Hindlimb muscle (tissue), 1 donor: ENCODE measurements around the gene FBXO41. TPM values are rescaled to one million over a fixed set of nuclear protein-coding genes. Genes with fewer than 3 reads are reported as not detected.
"Not testable (repeated sequence)": the region's sequence is repeated elsewhere in the genome, so short reads cannot be mapped to it uniquely, and the experiment has no call there.

Source experiments
- DNase-seq: peaks from one replicate; pipeline ENCODE4 v3.0.0-alpha.2; 2013
- polyA plus RNA-seq: library from polyadenylated mRNA; unstranded; fragments of 120-200 nt; gene quantifications from one replicate; pipeline ENCODE4 v1.2.1, GENCODE V29; 2013; ENCODE audit not compliant: insufficient read length

FBXO41 gene
- polyA plus RNA-seq, 1 donor: 0.23 TPM

DNA sequence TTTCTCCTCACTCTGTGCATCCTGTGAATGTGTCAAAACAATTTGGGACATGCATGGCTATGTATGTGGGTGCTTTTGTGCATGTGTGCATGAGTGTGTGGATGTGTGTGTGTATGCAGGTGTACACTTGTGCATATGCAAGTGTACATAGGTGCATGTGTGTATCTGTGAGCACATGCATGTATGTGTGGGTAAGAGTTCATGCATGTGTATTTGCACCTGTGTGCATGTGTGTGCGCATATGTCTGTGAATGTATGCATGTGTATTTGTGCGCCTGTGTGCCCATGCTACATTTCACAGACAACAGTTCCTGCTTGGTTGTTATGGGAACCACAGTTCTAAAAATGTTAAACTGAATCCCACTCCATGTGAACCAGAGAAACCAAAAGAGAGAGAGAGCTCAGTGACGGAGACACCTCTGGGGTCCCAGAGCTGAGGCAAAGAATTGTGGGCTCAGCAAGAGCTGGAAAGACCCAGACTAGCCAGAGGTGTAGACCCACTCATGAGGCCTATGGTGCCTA is 1.9 kb upstream of the FBXO41 start:
- DNase-seq: no peak

DNA sequence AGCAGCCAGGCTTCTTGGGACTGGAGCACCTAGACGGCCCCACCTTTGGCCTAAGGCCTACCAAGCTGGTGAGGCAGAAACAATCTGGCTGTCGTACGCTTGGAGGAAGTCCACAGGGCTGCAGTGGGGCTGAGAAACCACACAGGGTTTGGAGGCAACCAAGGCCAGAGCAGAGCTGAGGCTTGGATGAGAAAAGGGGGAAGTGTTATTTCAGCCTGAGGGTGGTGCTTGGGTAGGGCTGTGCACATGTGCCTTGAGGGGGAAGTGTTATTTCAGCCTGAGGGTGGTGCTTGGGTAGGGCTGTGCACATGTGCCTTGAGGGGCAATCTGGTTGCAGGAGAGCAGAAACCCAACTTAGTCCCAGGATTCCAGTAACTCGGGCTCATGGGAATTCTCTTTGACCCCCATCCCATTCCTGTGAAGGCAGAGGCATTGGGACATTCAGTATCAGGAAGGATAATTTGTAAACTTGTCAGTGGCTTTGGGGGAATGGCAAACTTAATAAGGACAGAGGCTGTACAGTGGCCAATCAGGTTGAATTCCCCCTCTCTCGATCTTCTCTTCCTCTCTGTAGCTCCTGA is 971 bp upstream of the FBXO41 start:
- DNase-seq: no peak

DNA sequence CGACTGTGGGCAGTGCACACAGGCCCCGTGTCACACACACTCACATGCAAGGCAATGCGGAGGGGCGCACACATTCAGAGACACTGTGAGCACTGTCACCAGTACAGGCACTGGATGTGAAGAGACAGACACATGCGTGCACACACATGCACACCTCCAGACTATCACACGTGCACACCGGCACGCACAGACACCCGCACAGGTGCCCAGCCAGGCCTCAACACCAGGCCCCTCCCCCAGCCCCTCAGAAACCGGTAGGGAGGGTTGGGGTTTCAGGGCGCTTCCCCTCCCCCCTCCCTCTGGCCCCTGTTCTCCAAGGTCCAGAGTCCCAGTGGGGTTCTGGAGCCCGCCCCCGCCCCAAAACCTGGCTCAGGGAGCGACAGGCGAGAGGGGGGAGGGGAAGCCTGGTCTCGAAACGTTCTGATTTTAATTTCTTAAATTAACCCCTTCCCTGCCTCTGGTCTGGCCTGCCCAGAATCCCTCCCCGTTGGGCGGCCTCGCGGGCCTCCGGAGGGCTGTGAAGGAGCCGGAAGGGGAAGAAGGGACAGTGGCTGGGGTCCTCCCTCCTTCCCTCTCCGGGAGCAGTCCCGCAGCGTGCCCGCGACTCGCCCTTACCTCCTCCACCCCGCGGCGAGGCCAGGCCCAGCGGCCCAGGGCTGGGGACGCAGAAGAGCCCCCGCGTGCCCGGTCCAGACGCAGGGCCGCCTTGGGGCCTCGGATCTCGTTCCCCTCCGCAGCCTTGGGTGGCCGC is 558 bp downstream of the FBXO41 start:
- no peak for DNase-seq

DNA sequence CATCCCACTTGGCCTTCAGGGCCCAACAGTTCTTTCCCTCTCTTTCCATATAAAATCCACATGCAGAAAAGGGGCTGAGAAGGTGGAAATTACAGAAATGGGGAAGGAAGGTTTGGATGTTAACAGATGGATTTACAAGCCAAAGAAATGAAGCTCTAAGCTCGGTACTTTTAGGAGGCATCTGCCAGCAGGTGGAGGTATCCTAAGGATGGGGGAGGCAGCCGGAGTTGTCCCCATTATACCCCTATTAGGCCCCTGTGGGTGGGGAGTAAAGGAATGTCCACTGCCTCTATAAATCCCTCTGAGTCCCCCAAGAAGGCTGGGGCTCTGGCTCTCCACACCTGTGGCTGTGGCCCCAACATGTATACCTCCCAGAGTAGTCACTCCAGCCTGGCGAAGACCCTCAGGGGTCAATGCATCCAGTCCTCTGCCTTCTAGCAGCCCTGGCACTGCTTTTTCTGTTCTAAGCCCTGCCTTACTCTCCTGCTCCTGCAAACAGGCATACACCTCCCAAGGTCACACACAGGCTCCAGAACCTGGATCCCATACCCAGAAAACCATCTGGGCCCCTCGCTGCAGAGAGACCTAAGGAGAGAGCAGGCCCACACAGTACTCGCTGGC is 1.2 kb downstream of the FBXO41 start:
- DNase-seq: no peak

DNA sequence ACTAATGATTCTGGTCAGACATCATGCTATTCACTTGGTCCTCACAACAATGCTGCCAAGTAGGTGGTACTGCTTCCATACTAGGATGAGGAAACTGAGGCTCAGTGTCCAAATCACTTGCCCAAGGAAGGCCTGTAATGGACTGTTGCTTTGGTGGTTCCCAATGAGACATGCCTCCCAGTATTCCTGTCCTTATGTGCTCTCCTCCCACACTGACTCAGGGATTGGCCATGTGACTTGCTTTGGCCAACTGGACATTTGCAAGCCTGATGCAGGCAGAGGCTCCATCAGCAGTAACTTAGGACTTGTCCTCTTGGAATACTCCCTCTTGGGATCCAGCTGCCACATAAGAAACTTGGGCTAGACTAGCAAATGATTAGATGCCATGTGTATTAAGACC is 3.0 kb downstream of the FBXO41 start:
- DNase-seq: no peak

DNA sequence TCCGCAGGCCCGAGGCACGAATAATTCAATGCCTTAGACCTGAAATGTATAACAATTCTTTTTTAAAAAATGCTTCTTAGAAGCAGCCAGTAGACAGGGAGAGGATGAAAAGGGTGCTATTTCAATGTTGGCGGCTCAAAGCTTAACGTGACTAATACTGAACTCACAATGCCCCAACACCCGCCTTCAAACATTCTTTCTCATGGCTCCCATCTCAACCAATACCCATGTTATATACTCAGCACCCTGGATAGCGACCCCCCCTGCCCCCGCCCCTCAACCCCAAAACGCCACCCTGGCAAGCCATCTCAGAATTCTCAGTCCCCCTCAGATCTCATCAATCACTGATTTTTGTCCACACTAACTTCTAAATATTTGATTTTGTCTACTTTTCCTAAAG is 4.4 kb downstream of the FBXO41 start:
- DNase-seq: no peak

DNA sequence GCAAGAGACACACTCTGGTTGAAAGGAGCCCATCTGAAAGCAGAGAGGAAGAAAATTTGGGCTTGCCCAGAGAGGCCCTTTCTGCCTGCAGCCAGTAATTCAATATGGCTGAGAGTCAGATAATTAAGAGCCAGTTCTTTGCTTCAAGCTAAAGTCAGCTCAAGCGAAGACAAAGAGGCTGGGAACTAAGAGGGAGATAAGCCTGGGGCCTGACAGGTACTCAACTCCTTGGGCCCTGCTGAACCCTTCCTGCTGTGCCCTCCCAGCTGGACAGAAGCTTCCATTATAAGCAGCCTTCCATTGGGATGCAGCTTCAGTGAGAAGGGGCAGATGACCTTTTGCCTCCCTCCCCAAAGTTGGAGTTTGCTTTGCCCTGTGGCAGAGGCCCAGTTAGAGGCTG is 12.0 kb downstream of the FBXO41 start:
- DNase-seq: no peak

DNA sequence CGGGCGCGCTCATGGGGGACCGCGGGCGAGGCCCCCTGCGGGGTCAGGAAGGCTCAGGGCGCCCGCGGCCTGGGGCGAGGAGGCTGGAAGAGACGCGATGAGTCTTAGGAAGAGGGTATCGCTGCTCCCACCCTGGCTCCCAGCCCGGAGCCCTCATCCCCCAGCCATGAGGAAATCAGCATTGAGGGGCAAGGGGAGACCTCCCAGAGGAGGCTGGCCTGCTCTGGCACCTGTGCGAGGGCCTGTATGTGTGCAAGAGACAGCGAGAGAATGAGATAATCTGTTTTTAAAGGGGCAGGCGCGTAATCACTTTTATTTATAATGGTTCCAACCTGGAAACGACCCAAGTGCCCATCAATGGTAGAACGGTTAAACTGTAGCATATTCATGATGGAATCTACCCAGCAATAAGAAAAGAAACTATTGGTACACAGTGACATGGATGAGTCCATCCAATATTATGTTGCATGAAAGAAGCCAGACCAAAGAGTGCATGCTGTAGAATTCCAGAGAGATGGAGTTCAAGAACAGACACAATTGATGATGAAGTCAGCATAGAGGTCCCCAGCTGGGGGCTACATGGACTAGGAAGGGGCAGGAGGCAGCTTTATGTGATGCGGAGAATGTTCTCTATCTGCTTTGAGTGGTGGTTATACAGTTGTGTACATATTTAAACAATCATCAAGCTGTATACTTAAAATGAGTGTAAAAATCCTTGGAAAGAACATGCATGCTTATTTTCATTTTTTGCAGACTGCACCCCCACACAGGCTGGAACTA is 14.4 kb downstream of the FBXO41 start:
- DNase-seq: no peak

DNA sequence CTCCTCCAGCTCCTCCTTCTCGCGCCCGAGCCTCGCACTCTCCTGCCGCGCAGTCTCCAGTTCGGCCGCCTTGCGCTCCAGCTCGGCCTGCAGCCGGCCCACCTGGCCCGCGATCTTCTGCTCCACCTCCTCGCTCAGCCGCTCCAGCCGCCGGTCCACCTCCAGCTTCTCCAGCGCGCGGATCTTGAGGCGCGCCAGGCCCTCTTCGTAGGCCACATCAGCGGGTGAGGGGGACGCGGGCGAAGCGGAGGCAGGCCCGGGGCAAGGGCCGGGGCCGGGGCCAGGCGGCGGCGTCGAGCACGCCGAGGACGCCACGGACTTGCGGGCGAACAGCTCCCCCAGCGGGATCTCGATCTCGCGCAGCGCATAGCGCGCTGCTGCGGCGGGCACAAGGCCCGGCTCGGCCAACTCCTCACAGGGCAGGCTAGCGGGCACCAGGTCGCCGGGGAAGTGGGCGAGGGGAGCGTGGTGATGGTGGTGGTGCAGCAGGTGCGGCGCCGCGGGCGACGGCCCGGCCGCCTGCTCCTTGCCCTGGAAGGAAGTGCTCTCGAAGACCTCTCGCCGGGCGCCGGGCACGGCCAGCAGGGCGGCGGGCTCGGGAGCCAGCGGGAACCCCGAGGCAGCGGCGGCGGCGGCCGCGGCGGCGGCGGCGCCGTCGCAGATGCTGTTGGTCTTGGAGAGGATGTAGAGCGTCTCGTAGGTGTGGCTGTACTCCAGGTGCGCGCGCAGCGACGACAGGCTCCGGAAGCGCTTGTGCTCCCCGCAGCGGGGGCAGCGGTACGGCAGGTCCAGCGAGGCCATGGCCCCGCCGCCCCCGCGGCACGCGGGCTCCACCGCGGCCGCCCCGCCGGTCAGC is 15.2 kb downstream of the FBXO41 start:
- no peak for DNase-seq

DNA sequence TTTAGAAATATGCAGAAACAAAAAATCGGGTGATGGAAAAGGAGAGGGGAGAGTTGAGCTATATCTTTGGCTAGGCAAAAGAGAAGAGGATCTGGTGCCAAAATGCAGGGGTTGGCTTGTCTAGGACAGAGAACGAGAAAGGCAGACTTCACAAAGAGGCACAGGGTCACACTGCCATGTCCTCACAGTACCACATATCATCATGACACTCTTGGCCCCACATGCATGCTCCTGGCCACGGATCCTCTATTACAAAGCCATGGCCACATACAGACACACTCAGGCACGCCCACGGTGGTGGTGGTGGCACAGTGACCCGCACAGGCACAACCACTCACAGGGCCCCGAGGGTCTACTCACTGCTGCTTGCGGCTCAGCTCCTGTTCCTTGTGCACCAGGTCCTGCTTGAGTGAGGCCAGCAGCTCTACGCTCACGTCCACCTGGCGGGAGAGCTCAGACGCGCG is 15.9 kb downstream of the FBXO41 start:
- no peak for DNase-seq

DNA sequence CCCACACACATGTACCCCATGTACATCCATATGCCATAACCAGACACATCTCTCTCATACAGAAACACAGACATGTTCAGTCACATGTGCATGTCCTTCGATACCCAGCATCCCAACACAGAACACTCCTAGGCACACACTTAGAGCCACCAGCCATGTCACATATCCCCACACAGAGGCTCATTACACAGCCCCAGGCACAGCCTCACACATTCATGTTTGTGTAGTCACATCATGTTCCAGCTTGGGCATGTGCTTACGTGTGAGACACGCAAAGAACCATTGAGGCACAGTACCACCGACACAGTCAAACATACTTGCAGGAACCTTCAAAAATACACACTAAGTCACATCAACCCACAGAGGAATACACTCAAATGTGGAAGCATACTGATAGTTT is 17.3 kb downstream of the FBXO41 start:
- no peak for DNase-seq

DNA sequence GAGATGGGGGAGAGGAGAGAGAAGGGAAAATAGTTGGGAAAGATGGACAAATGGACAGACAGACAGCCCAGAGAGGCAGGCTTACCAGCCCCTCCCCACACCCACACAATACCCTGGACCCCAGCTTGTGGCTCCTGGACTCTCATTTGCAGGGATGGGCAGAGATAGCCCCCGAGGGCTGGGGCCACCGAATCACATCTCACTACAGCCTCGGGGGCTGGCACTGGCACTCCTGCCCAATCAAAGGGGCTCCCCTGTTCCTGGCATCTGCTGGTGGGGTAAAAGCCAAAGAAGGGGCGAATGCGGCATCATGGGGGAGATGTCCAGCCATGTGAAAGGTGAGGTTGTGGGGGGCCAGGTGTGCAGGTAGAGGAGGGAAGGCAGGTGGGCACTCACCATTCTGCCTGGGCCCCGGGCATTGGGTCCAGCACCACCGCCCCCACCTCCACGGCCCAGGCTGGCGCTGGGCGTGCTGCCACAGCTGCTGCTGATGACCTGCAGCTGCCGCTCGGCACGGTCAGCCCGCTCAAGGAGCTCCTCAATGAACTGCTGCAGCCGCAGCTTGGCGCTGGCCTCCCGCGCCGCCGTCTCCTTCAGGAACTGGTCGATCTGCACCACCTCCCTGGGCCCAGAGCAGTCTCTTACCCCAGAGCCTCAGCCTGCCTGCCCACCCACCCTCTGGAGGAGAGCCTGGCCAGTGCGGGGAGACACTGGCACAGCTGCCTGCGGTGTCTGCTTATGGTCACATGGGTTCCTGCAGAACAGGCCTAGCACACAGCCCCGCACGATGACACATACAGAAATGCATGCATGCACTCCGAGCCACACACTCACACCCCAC is 18.0 kb downstream of the FBXO41 start:
- no peak for DNase-seq

DNA sequence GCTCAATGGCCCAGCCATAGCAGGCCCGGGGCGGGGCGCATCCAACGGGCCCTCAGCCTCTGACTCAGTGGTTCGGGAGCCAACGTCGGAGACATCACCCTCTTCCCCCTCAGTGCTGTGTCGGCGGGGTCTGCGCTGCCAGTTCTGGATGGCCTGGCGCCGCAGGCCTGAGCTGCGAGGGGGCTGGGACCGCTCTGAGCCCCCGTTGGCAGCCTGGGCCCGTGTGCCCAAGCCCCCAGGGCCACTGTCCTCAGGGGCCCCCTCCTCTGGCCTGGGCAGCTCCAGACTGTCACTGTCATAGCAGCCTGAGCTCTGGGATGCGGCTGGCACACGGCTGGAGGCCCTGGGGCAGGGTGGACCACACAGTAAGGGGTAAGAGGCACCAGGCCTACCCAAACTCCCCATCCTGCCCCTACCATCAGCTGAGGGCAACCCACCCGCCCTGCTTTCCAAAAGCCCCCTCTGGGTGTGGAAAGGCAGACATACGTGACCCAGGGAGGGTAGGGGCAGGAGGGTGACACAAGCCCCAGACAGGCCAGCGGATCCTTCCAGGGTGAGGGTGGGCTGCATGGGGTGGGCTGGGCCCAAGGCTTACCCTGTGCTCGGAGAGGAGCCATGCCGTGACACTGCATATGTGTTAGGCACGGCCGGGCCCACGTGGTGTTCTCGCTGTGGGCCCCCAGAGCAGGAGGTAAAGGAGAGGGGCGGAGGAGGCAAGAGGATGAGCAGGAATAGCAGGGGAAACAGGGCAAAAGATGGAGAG is 18.8 kb downstream of the FBXO41 start:
- no peak for DNase-seq

DNA sequence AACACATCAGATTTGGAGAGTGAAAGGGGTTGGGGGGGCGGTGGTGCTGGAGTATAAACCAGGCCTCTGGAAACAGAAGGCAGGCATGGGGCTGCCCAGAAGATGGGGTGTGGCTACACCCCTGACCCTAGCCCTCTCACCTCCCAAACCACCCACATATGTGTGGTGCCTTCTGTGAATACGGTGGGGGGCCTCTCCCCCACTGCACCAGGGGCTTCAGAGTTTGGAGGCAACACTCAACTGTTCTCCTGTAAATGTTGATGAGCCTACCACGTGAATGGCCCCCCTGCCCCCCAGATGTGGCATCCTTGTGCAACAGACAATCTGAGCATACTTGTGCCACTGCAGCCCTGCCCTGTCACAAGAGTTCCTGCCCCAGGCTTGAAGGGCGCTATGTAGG is 19.5 kb downstream of the FBXO41 start:
- DNase-seq: no peak

DNA sequence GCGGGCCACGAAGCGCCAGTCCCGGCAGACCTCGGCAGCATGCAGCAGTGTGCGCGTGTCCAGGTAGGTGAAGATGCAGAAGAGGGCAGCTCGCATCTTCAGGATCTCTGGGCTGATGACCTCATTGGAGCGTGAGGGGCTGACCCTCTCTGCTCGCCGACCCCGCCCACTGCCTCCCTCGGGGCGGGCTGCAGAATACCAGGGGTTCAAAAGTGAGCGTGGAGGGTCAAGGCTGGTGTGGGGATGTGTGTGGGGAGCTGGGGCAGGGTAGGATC is 20.0 kb downstream of the FBXO41 start:
- no peak for DNase-seq

DNA sequence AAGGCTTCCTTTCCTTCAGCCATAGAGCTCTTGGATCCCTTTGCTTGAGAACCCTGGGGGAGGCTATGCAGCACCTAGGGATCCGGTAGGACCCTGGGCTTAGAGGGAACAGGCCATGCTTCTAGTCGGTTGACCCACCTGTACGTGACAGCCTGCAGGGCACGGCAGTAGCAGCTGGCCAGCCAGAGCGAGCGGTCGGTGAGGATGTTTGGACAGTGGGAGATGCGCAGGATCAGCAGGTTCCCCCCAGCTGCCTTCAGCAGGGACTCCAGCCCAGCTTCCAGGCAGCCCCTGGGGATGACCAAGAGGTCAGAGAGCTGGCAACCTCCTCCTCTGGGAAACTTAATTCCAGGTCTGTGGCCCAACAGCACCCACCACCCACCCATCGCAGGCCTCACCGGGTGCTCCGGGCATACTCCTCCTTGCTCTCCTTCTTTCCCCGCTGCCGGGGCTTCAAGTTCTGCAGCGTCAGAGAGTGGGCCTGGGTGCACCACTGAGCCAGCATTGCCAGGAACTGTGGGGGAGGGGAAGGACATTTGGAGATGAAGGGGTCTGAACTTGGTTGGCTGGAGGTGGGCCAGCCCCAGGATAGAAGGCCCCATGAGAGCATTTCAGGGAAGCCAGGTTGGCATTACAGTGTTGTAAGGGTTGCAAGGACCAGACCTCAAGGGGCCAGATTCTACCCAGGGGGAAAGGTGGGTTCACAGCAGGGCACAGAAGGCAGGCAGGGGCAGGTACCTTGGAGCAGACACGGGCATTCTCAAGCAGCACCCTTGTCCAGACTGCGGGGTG is 20.5 kb downstream of the FBXO41 start:
- no peak for DNase-seq

DNA sequence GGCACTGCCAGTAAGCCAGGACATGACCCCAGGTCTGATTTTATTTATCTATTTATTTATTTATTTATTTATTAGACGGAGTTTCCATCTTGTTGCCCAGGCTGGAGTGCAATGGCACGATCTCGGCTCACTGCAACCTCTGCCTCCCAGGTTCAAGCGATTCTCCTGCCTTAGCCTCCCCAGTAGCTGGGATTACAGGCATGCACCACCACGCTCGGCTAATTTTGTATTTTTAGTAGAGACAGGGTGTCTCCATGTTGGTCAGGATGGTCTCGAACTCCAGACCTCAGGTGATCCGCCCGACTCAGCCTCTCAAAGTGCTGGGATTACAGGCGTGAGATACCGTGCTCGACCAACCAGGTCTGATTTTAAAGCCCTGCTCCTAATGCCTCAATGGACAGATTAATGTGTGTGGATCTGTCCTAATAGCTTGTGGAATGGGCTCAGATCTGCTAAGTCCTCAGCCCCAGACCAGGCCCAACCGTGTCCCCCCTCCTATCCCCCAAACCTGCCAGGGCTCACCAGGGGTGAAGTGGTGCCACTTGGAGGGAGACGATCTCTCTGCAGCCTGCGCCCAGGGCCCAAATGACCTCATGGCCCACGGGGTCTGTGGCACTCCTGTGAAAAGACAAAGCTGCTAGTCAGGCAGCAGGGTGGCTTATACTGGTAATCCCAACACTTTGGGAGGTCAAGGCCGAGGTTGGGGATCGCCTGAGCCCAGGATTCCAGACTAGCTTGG is 21.4 kb downstream of the FBXO41 start:
- not testable (repeated sequence) for DNase-seq

DNA sequence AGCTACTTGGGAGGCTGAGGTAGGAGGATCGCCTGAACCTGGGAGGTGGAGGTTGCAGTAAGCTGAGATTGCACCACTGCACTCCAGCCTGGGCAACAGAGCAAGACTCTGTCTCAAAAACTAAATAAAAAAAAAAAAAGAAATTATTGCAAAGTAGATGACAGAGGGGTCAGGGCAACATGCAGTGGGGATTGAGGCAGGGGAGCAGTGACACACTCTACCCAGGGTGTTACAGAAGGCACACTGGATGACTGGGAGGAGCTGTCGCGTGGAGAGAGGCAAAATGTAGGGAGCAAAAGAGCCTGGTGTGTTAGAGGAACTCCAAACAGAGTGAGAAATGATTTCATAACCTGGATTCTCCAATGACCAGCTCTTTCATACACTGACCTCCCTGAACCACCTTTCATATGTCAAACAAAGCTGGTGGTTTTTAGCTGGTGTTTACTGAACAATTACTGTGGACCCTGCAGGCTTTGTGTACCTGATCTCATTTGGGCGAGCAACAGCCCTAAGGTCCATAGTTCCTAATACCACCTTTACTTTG is 22.1 kb downstream of the FBXO41 start:
- no peak for DNase-seq
